Measurements from ENCODE around the gene SLC43A1.
A peak's percentile ranks its signal among the peaks of the same experiment; 100 is the strongest.

SLC43A1 gene

GRCh38 chr11:57464539-57465181 is 50.8 kb downstream of the SLC43A1 start:
- no peak for TF ChIP-seq CTCF (IDR thresholded peaks at IDR 0.05; ENCODE audit: insufficient read depth, missing control alignments)
- FAIRE-seq = no peak
- DNase-seq (ENCODE audit: insufficient read length, low spot score) = no peak

GRCh38 chr11:57463671-57464538 is 51.6 kb downstream of the SLC43A1 start:
- DNase-seq (ENCODE audit: insufficient read length, low spot score) (peak; percentile 99), FAIRE-seq (no peak)
- no peak for TF ChIP-seq CTCF (IDR thresholded peaks at IDR 0.05; ENCODE audit: insufficient read depth, missing control alignments)

- FAIRE-seq (no peak), DNase-seq (ENCODE audit: insufficient read length, low spot score) (no peak)
- no peak for TF ChIP-seq CTCF (IDR thresholded peaks at IDR 0.05; ENCODE audit: insufficient read depth, missing control alignments)
Measured at GRCh38 chr11:57462597-57462996, 52.9 kb downstream of the SLC43A1 start.

DNA sequence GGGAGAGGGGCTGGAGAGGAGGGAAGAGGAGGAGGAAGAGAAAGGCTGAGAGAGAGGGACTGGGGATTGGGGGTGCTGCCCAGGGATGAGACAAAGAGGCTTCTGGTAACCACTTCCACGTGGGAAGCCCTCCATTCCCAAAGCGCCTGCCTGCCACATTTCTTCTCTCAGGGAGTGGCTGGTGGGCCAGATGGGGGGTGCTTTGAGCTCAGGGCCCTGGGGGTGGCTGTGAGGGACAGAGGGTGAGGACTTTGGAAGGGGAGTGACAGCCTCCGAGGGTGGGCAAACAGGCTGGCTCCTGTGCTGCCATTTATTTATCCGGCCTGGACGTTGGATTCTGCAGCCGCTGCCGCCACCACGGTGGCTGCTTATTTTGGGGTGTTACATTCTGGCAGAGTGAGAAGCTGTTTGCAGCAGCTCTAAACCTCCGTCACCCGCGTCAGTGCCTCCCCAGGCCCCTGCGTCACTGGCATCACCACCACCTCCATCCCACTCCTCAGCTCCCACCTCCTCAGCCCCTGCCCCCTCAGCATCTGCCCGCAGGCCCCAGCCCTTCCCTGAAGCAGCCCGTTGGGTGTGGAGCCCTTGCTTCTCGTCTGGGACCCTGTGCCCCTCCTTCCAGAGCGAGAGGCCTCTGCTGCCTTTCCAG is 53.5 kb downstream of the SLC43A1 start:
- FAIRE-seq (no peak), DNase-seq (ENCODE audit: insufficient read length, low spot score) (no peak)
- no peak for TF ChIP-seq CTCF (IDR thresholded peaks at IDR 0.05; ENCODE audit: insufficient read depth, missing control alignments)

DNA sequence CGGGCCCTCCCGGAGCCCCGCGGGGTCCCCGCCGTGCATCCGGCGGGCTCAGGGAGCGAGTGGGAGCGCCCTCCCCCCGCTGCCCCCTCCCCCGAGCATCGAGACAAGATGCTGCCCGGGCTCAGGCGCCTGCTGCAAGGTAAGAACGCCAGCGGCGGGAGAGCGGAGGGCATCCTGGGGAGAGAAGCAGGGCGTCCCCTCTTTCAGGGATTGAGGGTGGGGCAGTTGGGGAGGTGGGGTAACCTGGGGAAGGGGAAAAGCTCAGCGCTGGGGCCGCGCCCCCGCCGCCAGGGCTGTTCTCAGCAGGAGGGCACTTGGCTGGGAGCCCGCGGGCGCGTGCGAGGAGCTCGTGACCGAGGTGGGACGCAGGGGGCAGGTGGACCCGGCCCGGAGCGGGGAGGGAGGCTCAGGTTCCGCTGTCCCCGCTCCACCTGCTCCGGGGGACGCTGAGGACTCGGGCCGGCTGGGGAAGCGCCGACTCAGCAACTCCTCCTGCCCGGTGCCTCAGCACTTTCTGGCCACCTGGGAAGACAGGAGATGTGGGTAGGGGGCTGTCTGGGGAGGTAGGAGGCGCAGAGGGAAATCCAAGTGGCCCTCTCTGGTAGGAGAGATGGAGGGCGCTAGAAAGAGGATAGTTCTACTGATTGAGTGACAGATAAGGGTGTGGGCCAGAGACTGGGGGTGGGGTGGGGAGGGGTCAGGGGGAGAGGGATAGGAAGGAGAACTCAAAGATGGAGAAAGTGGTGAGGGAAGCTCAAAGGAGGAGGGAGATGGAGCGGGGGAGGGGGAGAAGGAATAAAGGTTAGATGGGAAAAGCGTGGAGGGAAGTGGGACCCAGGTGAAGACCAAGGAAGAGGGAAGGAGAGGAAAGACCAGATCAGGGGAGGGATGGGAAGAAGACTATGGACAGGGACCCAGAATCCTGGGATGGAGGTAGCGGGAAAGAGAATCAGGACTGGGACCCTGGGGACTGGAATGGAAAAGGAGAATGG is 54.4 kb downstream of the SLC43A1 start:
- no peak for FAIRE-seq
- TF ChIP-seq CTCF (IDR thresholded peaks at IDR 0.05; ENCODE audit: insufficient read depth, missing control alignments) = no peak
- DNase-seq (ENCODE audit: insufficient read length, low spot score) = no peak

DNA sequence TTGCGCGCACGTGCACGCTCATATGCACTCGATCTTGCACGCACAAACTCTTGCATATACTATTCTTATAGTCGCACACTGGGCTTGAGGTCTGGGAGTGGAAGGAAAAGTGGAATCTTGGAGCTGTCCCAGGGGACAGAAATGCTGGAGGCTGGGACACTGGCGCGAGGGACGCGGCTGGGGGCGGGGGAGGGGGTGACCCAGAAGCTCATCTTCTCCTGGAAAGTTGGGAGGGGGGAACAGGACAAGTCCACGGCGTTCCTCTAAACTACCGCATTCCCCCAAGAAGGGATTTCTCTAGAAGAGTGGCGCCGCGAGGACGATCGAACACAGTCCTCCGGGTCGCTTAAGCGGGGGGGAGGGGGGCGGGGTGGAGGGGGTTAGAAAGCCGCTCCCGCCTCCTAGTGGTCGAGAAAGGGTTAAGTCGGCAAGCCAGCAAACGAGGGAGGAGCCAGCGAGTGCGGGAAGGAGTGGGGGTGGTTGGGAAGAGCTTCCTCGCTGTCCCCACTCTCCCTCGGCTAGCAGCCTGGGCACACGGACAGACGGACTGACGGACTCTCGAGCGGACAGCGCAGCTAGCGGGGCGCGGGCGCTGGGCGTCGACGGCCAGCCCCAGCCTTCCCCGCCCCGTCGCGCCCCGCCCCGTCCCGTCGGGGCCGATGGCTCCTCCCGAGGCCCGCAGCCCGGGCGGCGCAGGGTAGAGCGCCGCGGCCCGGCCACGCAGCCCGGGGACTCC is 55.3 kb downstream of the SLC43A1 start, which contains the start of gene RTN4RL2:
Gene RTN4RL2, plus strand, starts transcription at position 507 of the 736 bp plus-strand sequence. CDS start 338 bp downstream, outside the sequence.
- DNase-seq (ENCODE audit: insufficient read length, low spot score) (peak; percentile 87), FAIRE-seq (no peak)

More for the DNA sequence above, 55.3 kb downstream of the SLC43A1 start, which contains the start of gene RTN4RL2:
- TF ChIP-seq CTCF (IDR thresholded peaks at IDR 0.05; ENCODE audit: insufficient read depth, missing control alignments) = peak; percentile 28

Measured in D721Med (cell line).